PFSK-1 (cell line): ENCODE measurements around the gene CBR3.

Experiments used
- POLR2AphosphoS5 ChIP-seq: IDR thresholded peaks from 2 replicates; pipeline ENCODE4 v1.6.1; 2012; ENCODE audit warnings: low read depth, mild to moderate bottlenecking, control low read depth, low read length, moderate library complexity
- REST ChIP-seq, 2 experiments: IDR thresholded peaks; 2 replicates each; pipeline versions ENCODE4 v1.6.1 to v1.8.0; 2011 to 2012; ENCODE audit warnings: low read depth in 2 of 2, low read length in 2 of 2, control low read depth in 1 of 2, inconsistent platforms in 1 of 2, mild to moderate bottlenecking in 1 of 2, moderate library complexity in 1 of 2; ENCODE audit not compliant: insufficient read depth in 1 of 2
- TAF1 ChIP-seq: IDR thresholded peaks from 2 replicates; pipeline ENCODE4 v1.6.1; 2012; ENCODE audit warnings: low read length, control low read depth, borderline replicate concordance; ENCODE audit not compliant: insufficient read depth

- TF ChIP-seq POLR2AphosphoS5 (no peak), REST (IDR thresholded peaks at IDR 0.05; ENCODE audit: insufficient read depth in 1 of 2, low read depth in 2 of 2, low read length in 2 of 2) (no peak), TAF1 (no peak)
Measured at GRCh38 chr21:36122977-36123376, 11.9 kb upstream of the CBR3 start.
